ENCODE measurements around the gene COL4A2.
"Not testable (repeated sequence)": the region's sequence is repeated elsewhere in the genome, so short reads cannot be mapped to it uniquely, and the experiment has no call there.

COL4A2 gene

DNA sequence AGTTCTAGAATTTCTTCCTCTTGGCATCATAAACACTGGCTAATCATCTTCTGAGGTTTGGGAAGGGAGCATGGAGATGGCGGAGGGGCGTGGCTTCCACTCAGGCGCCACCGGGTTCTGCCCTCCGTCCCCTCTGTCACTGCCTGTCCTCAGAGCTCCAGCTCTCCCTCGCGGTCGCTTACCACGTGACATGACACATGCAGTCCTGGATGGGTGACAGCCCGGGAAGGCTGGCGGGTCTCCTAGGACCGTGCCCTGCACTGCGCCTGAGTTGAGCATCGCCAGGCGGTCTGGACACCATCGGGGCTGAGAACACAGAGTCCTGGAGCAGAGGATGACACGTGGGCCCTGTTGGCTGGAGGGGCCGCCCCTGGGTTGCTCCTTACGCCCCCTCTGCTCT is 131.1 kb downstream of the COL4A2 start:
- DNase-seq (ENCODE audit: low read depth in 2 of 2) = no peak

DNA sequence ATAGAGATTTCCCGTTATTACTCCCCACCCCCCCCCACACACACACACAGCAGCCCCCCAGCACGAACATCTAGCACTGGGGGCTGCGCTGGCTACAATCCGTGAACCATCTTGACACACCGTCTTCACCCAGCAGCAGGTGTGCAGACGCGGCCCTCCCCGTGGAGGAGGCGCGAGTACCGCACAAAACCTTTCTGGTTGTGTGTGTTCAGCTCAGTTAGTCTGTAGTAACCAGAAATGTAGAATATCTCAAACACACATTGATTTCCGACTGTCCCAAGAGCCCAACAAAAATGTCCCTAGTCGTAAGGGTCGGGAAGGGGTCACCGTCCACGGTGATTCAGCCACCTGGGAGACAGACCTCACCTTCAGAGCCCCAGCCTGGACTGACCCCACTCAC is 131.7 kb downstream of the COL4A2 start:
- DNase-seq (ENCODE audit: low read depth in 2 of 2) = no peak

DNA sequence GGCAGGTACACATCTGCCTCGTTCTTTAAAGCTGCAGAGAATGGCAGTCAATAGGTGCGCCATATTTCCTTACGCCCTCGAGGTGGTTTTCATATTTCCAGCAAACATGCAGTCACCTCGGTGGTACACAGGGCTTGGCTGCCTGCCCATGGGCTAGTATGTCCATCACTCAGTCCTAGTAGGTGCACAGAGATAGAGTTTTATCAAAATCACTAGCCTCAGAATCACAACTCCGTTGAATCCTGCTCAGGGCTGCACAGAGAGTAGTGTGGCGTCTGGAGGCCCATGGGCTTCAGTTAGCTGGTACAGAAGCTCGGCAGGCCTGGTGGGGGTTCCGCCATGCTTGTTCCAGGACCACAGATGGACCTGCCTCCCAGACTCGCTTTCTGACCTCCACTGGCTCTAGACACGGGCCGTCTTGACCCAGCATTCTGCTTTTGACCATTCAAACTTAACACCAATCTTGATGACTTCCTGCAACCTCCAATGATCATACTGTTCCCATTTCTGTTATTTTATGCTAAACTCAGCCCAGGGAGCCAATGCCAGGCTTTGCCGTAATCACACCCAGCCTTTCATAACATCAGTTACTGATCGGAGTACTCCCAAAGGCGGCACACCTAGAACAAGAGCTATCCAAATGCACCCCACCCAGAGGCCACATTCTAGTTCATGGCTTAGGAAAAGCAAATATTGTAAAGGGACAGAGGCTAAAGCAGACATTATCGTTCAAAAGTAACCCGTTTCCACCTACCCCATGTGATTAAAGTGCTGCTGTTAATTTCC is 134.1 kb downstream of the COL4A2 start:
- DNase-seq (ENCODE audit: low read depth in 2 of 2) = no peak

DNA sequence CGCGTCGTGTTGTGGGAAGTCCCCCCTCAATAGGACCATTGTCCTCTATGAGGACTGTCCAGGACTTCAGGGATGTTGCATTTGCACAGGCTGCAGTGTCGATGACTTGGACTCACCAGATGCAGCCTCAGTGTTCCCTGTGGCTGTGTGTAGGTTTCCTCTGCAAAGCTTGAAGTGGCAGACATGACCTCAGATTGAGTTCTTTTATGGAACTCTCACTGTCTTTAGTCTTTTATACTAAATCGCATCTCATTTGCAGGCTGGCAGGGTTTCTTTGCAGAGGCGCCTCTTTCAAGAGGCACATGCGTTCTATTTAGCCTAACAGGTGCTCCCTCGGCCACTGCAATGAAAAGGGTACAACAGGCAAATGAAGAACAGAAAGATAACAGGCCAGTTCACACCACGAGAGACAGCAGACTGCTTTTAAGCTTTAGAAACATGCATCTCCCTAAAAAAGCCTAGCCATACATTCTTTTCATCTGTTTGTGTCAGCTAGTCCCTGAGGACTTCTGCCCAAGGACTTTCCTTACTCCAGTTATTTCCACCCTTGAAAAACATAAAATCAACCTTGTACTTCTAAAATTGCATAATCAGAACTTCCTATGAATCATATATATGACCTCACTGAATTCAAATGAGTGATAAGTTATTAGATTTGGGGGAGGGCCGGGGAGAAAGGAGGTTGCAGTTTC is 136.0 kb downstream of the COL4A2 start:
- DNase-seq (ENCODE audit: low read depth in 2 of 2) = no peak

DNA sequence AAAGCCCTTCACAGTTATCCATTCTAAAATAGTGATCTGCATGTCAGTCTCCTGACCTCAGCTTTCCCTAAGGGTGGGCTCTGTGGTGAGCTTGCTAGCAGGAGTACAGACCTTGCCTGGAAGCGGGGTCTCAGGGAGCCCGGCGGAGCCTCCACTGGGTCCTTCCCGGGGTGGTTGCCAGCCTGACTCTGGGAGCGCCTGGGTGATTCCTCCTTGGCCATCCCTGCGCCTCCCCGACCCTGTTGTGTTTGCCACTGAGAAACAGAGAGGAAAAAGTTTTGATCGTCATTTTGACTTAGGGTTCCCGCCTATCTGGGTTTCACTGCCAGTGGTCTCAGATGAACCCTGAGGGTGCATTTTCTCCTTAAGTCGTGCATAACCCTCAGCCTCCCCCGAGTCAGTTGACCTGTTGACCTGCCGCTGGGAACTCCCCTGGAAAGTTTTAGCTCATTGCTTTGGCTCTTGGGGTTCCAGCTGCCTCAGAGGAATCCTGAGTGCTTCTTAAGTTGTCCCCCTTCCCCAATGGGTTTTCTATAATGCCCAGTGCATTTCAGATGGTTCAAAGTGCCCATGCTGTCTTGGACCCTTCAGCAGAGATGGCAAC is 136.6 kb downstream of the COL4A2 start:
- no peak for DNase-seq (ENCODE audit: low read depth in 2 of 2)

DNA sequence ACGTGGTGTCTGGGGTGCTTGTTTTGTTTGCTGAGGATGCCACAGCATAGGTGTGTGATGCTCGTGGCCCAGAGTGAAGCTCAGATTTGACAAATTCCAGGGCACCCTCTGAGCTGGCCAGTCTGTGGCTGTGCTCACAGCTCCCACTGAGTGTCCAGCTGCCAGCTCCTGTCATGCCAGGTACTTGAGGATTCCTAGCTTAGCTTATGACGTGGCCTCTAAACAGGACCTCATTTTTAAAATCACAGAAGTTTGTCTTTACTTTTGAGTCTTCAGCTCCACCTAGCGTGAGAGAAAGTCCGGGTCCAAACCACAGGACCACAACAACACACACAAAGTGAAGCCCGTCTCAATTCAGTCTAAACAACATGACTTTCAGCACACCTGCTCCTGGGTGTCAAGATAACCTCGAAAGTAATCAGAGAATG is 137.2 kb downstream of the COL4A2 start:
- DNase-seq (ENCODE audit: low read depth in 2 of 2) = no peak

DNA sequence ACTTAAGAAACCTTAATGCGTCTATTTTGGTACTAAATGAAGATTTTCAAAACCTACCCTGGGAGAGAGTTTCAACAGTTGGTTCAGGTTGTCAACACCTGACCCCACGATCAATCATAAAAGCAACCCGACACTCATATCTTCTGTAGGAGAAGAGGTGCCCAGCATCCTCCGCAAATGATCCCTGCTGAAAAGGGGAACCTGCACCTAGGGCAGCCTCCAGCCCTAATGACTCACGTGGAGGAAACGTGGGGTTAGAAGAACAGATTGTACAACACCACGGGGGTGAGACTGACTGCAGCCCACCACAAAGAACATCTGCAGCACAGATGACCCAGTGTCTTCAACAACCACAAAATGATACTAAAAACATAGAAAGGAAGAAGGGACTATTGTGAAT is 138.1 kb downstream of the COL4A2 start:
- DNase-seq (ENCODE audit: low read depth in 2 of 2) = no peak

DNA sequence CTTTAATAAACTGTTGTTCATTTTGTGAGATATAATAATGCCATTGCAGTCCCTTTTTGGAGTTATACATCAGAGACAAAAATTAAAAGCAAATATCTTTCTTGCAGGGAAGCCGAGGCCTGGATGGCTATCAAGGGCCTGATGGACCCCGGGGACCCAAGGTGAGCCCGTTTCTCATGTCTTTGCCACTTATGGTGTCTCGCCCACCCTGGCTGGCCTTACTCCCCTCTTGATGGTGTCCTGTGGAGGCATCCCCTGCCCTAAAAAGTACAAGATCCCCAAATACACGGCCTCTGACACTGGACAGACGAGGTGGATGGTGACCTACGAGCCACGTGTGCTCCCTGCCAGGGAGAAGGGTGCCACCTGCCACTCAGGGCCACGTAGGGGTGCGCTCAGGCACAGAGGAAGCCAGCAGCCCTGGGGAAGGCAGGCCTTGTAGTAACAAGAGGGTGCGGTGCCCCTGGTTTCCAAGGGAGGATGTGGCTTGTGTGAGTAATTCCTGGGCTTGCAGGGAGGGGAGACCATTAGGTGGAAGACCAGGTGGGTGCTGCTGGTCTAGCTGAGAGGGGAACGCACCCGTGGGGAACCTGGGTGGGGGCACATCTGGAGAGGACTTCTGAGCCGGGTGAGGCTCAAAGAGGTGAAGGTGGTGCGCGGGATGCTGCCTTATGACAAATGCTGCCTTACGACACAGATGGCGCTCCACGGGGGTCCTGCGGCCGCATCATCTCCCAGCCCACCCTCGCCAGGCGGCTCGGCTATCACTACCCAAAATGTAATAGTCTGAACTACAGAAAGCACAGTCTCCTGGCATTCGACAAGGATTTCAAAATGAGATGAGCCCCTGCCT is 138.9 kb downstream of the COL4A2 start:
- DNase-seq (ENCODE audit: low read depth in 2 of 2) = no peak

DNA sequence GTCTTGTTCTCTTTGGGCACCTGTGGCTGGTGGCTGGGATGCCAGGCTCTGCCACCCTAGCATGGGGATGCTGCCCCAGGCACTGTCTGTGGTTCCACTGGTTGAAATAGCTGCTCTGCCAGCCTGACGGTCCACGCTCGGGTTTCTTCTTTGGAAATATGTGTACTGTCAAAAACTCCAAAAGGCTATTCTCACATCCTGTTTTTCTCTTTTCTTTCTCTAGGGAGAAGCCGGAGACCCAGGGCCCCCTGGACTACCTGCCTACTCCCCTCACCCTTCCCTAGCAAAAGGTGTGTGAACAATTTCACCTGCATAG is 139.4 kb downstream of the COL4A2 start:
- DNase-seq (ENCODE audit: low read depth in 2 of 2) = no peak

DNA sequence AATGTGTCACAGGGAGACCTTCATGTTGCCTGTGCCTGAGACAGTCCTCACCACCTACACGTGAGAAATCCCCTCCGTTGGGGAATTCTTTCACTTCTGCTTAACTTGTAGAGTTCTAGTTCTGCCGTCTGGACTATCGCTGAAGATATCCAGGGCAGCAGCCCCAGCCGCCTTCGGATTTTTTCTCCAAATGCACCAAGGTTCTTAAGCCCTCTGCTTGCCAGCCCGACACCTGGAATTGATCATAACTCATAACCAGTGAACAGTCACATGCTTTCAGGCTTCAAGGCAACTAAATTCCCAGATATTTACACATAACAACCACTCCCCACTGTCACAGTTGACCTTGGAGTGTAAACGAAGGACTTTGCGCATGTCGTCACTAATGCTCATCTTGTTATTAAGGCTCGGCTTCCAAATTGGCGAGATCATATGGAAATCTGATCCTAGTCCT is 140.0 kb downstream of the COL4A2 start:
- no peak for DNase-seq (ENCODE audit: low read depth in 2 of 2)

DNA sequence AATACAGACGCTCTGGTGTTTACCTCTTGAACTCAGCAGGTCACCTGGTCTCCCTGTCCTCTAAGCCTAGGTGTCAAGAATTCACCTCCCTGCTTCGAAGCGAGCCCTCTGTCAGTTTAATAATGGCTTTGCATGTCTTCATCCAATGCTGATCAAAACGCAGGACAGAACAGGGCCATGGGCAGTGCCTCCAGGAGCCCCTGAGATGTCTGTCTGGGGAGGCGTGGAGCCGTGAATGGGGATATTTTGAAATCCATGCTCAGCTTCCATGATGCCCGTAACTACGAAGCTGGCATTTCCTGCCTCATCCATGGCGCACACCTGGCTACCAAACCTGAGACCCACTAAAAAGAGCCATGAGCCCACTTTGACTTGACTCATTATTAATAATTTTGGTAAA is 140.7 kb downstream of the COL4A2 start:
- DNase-seq (ENCODE audit: low read depth in 2 of 2) = no peak

DNA sequence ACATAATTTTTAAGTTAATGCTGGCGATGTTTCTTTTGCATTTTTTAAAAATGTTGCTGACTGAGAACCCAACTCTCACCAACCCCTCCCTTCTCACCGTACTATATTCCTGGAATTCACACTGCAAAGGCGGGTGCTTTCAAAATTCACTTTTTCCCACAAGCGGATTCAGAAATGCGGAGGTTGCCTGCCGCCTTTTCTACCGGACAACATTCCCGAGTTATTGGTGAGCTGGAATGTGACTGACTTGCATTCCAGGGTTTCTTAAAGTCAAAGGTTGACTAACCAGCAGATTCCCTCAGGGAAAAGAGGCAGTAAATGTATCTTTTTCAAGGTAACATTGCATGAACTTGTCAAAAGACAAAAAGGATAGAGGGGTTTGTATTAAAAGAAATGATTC is 141.1 kb downstream of the COL4A2 start:
- DNase-seq (ENCODE audit: low read depth in 2 of 2) = no peak

DNA sequence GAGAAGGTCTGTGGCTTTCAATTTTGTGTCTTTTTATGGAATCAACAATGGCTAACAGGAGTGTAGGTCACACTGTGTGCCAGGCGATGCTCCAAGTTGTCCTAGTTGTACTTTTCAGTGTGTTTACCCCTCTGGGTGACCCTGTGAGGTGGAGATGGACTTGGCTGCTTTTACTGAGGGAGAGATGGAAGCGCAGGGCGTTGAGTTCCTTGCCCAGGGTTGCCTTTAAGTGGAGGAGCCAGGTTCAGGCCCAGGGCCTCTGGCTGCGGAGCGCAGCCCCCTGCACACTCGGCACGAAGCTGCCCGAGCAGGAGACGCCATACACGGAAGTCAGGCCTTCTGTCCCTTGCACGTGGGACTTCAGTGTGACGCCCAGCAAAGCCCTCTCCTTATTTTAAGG is 141.6 kb downstream of the COL4A2 start:
- DNase-seq (ENCODE audit: low read depth in 2 of 2) = no peak

DNA sequence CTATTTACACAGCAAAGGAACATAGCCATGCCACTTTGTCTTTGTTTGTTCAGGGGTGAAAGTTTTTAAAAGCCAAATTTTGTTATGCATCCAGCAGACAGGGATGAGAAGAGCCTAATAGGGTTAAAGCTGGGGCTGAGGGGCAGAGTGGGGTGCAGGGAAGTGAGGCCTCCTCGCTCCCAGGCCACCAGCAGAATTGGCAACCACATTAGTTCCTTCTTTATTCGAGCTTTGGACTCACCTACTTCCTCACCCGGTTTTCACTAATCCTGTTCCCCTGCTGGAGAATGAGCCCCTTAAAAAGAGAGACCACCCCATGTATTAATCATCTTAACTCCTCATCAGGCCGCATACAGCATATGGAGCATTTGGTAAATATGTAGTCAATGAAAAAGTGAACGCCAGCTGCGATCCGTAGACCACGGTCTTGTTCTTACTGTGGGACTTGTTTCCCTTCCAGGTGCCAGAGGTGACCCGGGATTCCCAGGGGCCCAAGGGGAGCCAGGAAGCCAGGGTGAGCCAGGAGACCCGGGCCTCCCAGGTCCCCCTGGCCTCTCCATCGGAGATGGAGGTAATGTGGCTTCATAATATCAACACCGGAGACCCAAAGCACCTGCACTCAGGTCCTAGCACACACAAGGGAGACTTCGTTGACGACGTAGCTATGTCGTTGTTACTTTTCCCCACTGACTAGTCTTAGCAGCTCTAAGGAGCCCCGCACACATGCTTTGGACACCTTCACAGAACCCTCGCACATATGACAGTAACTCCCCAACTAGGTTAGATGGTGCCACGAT is 142.3 kb downstream of the COL4A2 start:
- no peak for DNase-seq (ENCODE audit: low read depth in 2 of 2)

DNA sequence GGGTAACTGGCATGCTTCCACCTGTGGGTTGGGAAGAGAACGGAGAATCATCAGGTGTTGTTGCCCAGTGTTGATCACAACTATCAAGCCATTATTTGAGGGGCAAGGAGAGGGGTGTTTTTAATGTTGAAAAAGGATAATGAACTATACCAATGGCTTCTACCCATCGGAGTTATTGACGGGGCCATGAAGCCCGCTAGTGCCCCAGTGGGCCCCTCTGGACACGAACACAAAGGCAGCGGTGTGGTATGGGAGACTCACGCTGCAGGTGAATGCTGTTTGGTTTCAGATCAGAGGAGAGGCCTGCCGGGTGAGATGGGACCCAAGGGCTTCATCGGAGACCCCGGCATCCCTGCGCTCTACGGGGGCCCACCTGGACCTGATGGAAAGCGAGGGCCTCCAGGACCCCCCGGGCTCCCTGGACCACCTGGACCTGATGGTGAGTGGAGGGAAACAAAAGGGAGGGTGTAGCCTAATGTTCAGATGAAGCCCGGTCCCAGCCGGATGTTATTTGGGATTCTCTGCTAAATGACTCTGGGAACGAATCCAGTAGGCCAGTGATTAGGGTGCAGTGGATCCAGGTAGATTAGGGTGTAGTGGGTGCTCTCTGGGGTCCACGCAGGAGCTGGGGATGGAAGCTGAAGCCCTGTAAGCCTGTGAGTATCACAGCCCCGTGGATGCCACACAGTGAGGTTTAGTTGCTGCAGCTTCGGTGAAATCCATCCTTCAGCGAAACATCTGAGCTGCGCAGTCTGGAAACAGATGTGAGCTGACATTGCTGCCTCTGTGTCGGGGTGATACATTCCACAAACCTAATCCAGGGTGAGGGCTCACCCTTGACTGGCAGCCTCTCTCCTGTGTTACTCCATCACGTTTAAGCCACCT is 143.2 kb downstream of the COL4A2 start:
- no peak for DNase-seq (ENCODE audit: low read depth in 2 of 2)

DNA sequence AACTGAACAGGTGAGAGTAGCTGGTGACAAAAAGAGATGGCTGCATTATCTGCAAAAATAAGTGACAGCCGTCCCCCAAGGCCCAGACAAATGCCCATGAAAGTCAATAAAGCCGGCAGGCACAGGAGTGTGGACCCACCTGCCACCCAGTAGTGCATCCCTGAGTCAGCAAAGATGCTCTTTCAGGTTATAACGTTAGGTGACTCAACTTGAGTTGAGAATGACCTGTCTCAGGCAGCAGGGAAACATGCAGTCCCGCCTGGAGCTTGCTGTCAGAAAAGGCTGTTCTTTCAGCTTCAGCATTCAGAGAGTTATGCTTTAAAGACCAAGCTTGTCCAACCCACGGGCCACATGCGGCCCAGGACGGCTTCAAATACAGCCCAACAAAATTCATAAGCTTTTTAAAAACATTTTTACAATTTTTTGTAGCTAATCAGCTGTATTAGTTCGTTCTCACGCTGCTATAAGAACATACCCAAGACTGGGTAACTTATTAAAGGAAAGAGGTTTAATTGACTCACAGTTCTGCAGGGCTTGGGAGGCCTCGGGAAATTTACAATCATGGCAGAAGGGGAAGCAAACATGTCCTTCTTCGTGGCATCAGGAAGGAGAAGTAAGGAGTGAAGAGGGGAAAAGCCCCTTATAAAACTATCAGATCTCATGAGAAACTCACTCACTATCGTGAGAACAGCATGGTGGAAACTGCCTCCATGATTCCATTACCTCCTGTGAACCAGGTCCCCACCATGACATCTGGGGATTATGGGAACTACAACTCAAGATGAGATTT is 144.1 kb downstream of the COL4A2 start:
- DNase-seq (ENCODE audit: low read depth in 2 of 2) = no peak

DNA sequence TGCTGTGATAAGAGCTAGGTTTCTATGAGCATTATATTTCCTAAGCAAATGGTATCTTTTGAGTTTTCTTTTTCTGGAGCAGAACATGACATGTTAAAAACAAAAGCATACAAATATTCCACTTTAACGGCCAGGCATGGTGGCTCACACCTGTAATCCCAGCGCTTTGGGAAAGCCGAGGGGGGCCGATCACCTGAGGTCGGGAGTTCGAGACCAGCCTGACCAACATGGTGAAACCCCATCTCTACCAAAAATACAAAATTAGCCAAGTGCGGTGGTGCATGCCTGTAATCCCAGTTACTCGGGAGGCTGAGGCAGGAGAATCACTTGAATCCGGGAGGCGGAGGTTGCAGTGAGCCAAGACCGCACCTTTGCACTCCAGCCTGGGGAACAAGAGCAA is 146.0 kb downstream of the COL4A2 start:
- DNase-seq (ENCODE audit: low read depth in 2 of 2) = not testable (repeated sequence)

DNA sequence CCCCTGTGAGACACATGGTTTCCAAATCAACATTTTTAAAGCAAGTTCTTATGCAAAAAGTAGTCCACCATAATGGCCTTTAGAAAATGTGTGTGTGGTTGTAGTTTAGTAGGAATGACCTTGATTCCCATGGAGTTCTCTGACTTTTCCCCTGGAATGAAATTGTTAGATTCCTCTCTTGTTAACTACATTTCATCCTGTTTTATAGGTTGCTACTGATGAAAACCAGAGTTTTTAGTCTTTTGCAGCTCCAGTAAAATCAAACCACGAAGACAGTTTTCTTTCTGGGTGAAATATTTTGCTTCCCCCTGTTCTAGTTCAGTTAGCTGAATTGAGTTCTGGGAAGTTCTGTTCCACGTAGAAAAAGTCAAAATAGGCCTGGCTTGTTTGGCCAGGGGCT is 146.7 kb downstream of the COL4A2 start:
- no peak for DNase-seq (ENCODE audit: low read depth in 2 of 2)

DNA sequence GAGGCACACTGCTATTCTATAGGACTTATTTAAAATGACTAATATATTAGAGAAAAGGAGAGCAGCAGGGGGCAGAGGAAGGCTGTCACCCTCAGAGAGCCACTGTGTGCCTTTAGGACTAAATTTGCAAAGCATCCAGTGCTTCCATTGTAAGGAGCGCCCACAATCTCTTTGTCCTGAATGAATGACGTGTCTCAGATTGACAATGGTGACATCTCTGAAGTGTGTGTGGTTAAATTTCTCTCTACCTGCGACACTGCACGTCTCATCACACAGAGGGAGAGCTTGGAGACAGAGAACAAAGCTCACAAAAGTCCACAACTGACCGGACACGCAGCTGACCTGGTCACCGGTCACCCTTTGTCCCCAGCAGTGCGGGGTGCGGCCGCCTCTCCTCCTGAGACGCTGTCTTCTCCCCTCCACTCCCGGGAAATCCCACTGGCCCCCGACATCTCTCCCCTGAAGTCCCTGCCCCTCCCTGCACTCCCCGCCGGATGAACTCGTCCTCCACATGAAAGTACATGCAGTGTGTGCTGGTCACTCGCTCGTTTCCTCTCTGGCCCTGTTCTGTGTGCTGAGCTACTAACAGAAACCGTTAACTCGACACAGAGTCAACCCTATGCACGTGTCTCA is 147.3 kb downstream of the COL4A2 start:
- no peak for DNase-seq (ENCODE audit: low read depth in 2 of 2)
